Liver (tissue), 9 donors: Measurements from ENCODE around the gene LRRC32. TPM values are rescaled to one million over a fixed set of nuclear protein-coding genes. Genes with fewer than 3 reads are reported as not detected.

Experiments used
- DNase-seq: peaks from one replicate; pipeline ENCODE4 v3.0.0-alpha.2; 2017; ENCODE audit warnings: low spot score
- H3K27ac ChIP-seq, 2 donors: one replicate each; pipeline ENCODE4 v1.7.0; 2013; ENCODE audit warnings: inconsistent platforms in 2 of 2, low read length in 2 of 2, control low read depth in 1 of 2, low read depth in 1 of 2, mild to moderate bottlenecking in 1 of 2
- H3K27me3 ChIP-seq, 4 donors: one replicate each; pipeline versions ENCODE4 v1.6.1 to v1.7.0; 2013; ENCODE audit warnings: low read length in 3 of 4, inconsistent platforms in 1 of 4, mild to moderate bottlenecking in 1 of 4, moderate library complexity in 1 of 4; ENCODE audit not compliant: control insufficient read depth in 4 of 4, insufficient read depth in 4 of 4
- H3K36me3 ChIP-seq, 4 donors: one replicate each; pipeline versions ENCODE4 v1.6.1 to v1.7.0; 2013; ENCODE audit warnings: low read length in 3 of 4, mild to moderate bottlenecking in 3 of 4, low read depth in 1 of 4, moderate library complexity in 1 of 4; ENCODE audit not compliant: control insufficient read depth in 4 of 4, insufficient read depth in 3 of 4
- H3K4me1 ChIP-seq, 4 donors: one replicate each; pipeline versions ENCODE4 v1.6.1 to v1.7.0; 2013; ENCODE audit warnings: low read length in 3 of 4, mild to moderate bottlenecking in 3 of 4, moderate library complexity in 1 of 4; ENCODE audit not compliant: control insufficient read depth in 4 of 4, insufficient read depth in 4 of 4
- H3K4me3 ChIP-seq, 3 donors: one replicate each; pipeline versions ENCODE4 v1.6.1 to v1.7.0; 2013; ENCODE audit warnings: low read length in 3 of 3, control low read depth in 1 of 3, low read depth in 1 of 3, mild to moderate bottlenecking in 1 of 3
- H3K9ac ChIP-seq, 2 donors: one replicate each; pipeline ENCODE4 v1.7.0; 2013; ENCODE audit warnings: low read length in 2 of 2, mild to moderate bottlenecking in 2 of 2, moderate library complexity in 2 of 2, control low read depth in 1 of 2, low read depth in 1 of 2
- H3K9me3 ChIP-seq, 4 donors: one replicate each; pipeline versions ENCODE4 v1.6.1 to v1.7.0; 2013; ENCODE audit warnings: low read length in 3 of 4; ENCODE audit not compliant: control insufficient read depth in 4 of 4
- ATF3 ChIP-seq: IDR thresholded peaks from 2 replicates; pipeline ENCODE4 v1.6.1; 2016; ENCODE audit warnings: antibody characterized with exemption
- CTCF ChIP-seq: fragments of 150-350 bp; IDR thresholded peaks from 2 replicates; pipeline ENCODE4 v1.5.1; 2017; ENCODE audit warnings: improper control_type of control experiment, low read depth, low read length; ENCODE audit not compliant: missing input control
- EGR1 ChIP-seq, 2 donors: IDR thresholded peaks; 2 replicates each; pipeline ENCODE4 v1.6.1; 2016 to 2018; ENCODE audit warnings: antibody characterized with exemption in 2 of 2, low read depth in 2 of 2
- FOXA1 ChIP-seq: IDR thresholded peaks from 2 replicates; pipeline ENCODE4 v1.6.1; 2016; ENCODE audit warnings: antibody characterized with exemption
- GABPA ChIP-seq, 2 donors: IDR thresholded peaks in 1 of 2; conservative IDR thresholded peaks in 1 of 2; 2 replicates each; pipeline ENCODE4 v1.6.1; 2016; ENCODE audit warnings: antibody characterized with exemption in 2 of 2, mild to moderate bottlenecking in 1 of 2, moderate library complexity in 1 of 2
- HNF4A ChIP-seq, 2 donors: conservative IDR thresholded peaks; 2 replicates each; pipeline ENCODE4 v1.6.1; 2016; ENCODE audit warnings: antibody characterized with exemption in 2 of 2, mild to moderate bottlenecking in 2 of 2
- HNF4G ChIP-seq: IDR thresholded peaks from 2 replicates; pipeline ENCODE4 v1.6.1; 2016; ENCODE audit warnings: antibody characterized with exemption
- MAX ChIP-seq: IDR thresholded peaks from 2 replicates; pipeline ENCODE4 v1.6.1; 2016; ENCODE audit warnings: antibody characterized with exemption
- NR2F2 ChIP-seq: IDR thresholded peaks from 2 replicates; pipeline ENCODE4 v1.6.1; 2016; ENCODE audit warnings: antibody characterized with exemption
- RAD21 ChIP-seq, 2 donors: IDR thresholded peaks; 2 replicates each; pipeline ENCODE4 v1.6.1; 2016; ENCODE audit warnings: antibody characterized with exemption in 2 of 2, mild to moderate bottlenecking in 2 of 2
- REST ChIP-seq: IDR thresholded peaks from 2 replicates; pipeline ENCODE4 v1.6.1; 2016; ENCODE audit warnings: antibody characterized with exemption, mild to moderate bottlenecking
- RXRA ChIP-seq, 2 donors: IDR thresholded peaks; 2 replicates each; pipeline ENCODE4 v1.6.1; 2017 to 2018; ENCODE audit warnings: antibody characterized with exemption in 2 of 2, mild to moderate bottlenecking in 1 of 2
- SP1 ChIP-seq: IDR thresholded peaks from 2 replicates; pipeline ENCODE4 v1.6.1; 2018; ENCODE audit warnings: antibody characterized with exemption, mild to moderate bottlenecking
- TAF1 ChIP-seq: conservative IDR thresholded peaks from 2 replicates; pipeline ENCODE4 v1.6.1; 2016; ENCODE audit warnings: antibody characterized with exemption, mild to moderate bottlenecking
- YY1 ChIP-seq: IDR thresholded peaks from 2 replicates; pipeline ENCODE4 v1.6.1; 2016; ENCODE audit warnings: antibody characterized with exemption, mild to moderate bottlenecking
- ZBTB33 ChIP-seq: IDR thresholded peaks from 2 replicates; pipeline ENCODE4 v1.6.1; 2016; ENCODE audit warnings: antibody characterized with exemption
- WGBS: extraction: QIAGEN DNeasy Blood & Tissue Kit; methylation state at CpG from one replicate; pipeline ENCODE4 v1.1.7; 2013; 5-methylcytosine and 5-hydroxymethylcytosine counted together
- polyA plus RNA-seq, 2 donors: library from polyadenylated mRNA; stranded (reverse) in 1 of 2; unstranded in 1 of 2; fragments of 200-250 nt in 1 of 2; fragments of >200 nt in 1 of 2; fragmentation: Nextera tagmentation in 1 of 2; extraction: Ambion mirVana in 1 of 2; gene quantifications; one replicate each; pipeline versions ENCODE4 v1.2.1 to v1.2.3, GENCODE V29; 2013 to 2015
- total RNA-seq, 2 donors: library from RNA; depleted of rRNA; stranded (reverse); fragments of >200 nt; gene quantifications; one replicate each; pipeline ENCODE4 v1.2.3, GENCODE V29; 2014
- donor health status: healthy.
- donor health status: healthy.
- donor health status: healthy.
- donor health status: healthy.
- donor health status: healthy.

Gene LRRC32
- total and polyA plus RNA-seq, 4 donors = 5.4 to 15.4 (median 9.3) TPM

GRCh38 chr11:76691655-76692054 lies 21.1 kb upstream of the LRRC32 start:
- H3K36me3 ChIP-seq = no peaks in the 10 kb centered on the region
- H3K9me3 ChIP-seq = no peaks in the 10 kb centered on the region
- H3K27me3 ChIP-seq = no peaks in the 10 kb centered on the region
- WGBS = 89% methylated on average over 1 of the region's 1 CpG
- H3K4me3 ChIP-seq = no peak overlapping the region
- H3K27ac ChIP-seq = no peak overlapping the region
- no peak overlapping the region for H3K9ac ChIP-seq
- no peak for DNase-seq
- H3K4me1 ChIP-seq = no peaks in the 10 kb centered on the region
- no peak for TF ChIP-seq FOXA1
- TF ChIP-seq EGR1 (IDR thresholded peaks at IDR 0.05; ENCODE audit: low read depth in 2 of 2) = no peak
- no peak for TF ChIP-seq ZBTB33
- TF ChIP-seq TAF1 = no peak
- no peak for TF ChIP-seq ATF3
- no peak for TF ChIP-seq CTCF

GRCh38 chr11:76690736-76691135 lies 20.2 kb upstream of the LRRC32 start:
- DNase-seq = no peak
- Histone ChIP-seq H3K9ac (no peak overlapping the region), H3K4me3 (no peak overlapping the region), H3K36me3 (no peaks in the 10 kb centered on the region), H3K4me1 (no peaks in the 10 kb centered on the region), H3K9me3 (no peaks in the 10 kb centered on the region), H3K27ac (no peak overlapping the region), H3K27me3 (no peaks in the 10 kb centered on the region)
- peak in 1 of 2 donors; percentile 7 for TF ChIP-seq HNF4A (conservative IDR thresholded peaks at IDR 0.05)
- TF ChIP-seq GABPA (IDR thresholded peaks at IDR 0.05 in 1 of 2, conservative IDR thresholded peaks at IDR 0.05 in 1 of 2) = no peak
- WGBS = 76% methylated on average over 3 of the region's 3 CpGs

GRCh38 chr11:76689313-76690260 lies 19.0 kb upstream of the LRRC32 start:
- no peaks in the 10 kb centered on the region for H3K27me3 ChIP-seq
- 77% methylated on average over 26 of the region's 26 CpGs for WGBS
- H3K9ac ChIP-seq = no peak overlapping the region
- no peak overlapping the region for H3K4me3 ChIP-seq
- H3K4me1 ChIP-seq = no peaks in the 10 kb centered on the region
- DNase-seq = no peak
- no peak for TF ChIP-seq RAD21 (IDR thresholded peaks at IDR 0.05)
- TF ChIP-seq ATF3 = no peak
- no peak for TF ChIP-seq YY1
- TF ChIP-seq RXRA (IDR thresholded peaks at IDR 0.05) = no peak
- TF ChIP-seq NR2F2 = no peak
- TF ChIP-seq HNF4G = no peak
- TF ChIP-seq TAF1 = no peak
- no peak for TF ChIP-seq SP1
- TF ChIP-seq ZBTB33 = no peak
- TF ChIP-seq REST = no peak
- no peak for TF ChIP-seq MAX
- TF ChIP-seq HNF4A (conservative IDR thresholded peaks at IDR 0.05) = no peak
- H3K27ac ChIP-seq = no peak overlapping the region
- no peaks in the 10 kb centered on the region for H3K9me3 ChIP-seq
- no peaks in the 10 kb centered on the region for H3K36me3 ChIP-seq
